Psoas muscle (tissue), 8 donors: ENCODE results near the gene U2AF2. TPM values are rescaled to one million over a fixed set of nuclear protein-coding genes. Genes with fewer than 3 reads are reported as not detected.

ENCODE experiments used
- ATAC-seq, 4 donors: fragments of 200-7000 bp; cut with Tn5 transposase; one replicate each; pipeline ENCODE4 v1.9.1; 2020; ENCODE audit warnings: moderate library complexity in 3 of 4, mild to moderate bottlenecking in 2 of 4
- DNase-seq, 2 donors: peaks; one replicate each; pipeline ENCODE4 v3.0.0-alpha.2; 2020
- H3K27ac ChIP-seq: fragments of 200-600 bp; one replicate; pipeline ENCODE4 v1.8.0; 2022
- H3K27me3 ChIP-seq, 3 donors: fragments of 200-600 bp in 1 of 3; one replicate each; pipeline versions ENCODE4 v1.6.1 to v1.8.0; 2013 to 2022; ENCODE audit warnings: low read length in 2 of 3, mild to moderate bottlenecking in 2 of 3, moderate library complexity in 1 of 3; ENCODE audit not compliant: insufficient read depth in 3 of 3
- H3K36me3 ChIP-seq, 2 donors: fragments of 200-600 bp in 1 of 2; one replicate each; pipeline versions ENCODE4 v1.6.1 to v1.8.0; 2013 to 2022; ENCODE audit warnings: low read depth in 1 of 2, mild to moderate bottlenecking in 1 of 2, moderate library complexity in 1 of 2; ENCODE audit not compliant: insufficient read depth in 1 of 2
- H3K4me1 ChIP-seq: fragments of 200-600 bp; one replicate; pipeline ENCODE4 v1.8.0; 2022
- H3K4me3 ChIP-seq: fragments of 200-600 bp; one replicate; pipeline ENCODE4 v1.8.0; 2022; ENCODE audit warnings: mild to moderate bottlenecking
- H3K9me3 ChIP-seq: fragments of 200-600 bp; one replicate; pipeline ENCODE4 v1.8.0; 2022
- WGBS, 3 donors: extraction: QIAGEN DNeasy Blood & Tissue Kit; methylation state at CpG; one replicate each; pipeline versions ENCODE4 v1.1.6 to v1.1.7; 2013; 5-methylcytosine and 5-hydroxymethylcytosine counted together
- intact Hi-C, 2 donors: fragments of 100-400 bp; cut with DNase I; formaldehyde crosslinking; loops; one replicate each; pipeline versions ENCODE4 v1.11.0 to v1.14.2; 2022
- polyA plus RNA-seq, 3 donors: library from polyadenylated mRNA; stranded (reverse); fragments of 200-250 nt; gene quantifications; one replicate each; pipeline ENCODE4 v1.2.3, GENCODE V29; 2013
- total RNA-seq, 4 donors: library from RNA; stranded (reverse); fragmentation: NEBNext Ultra II Directional in 2 of 4; extraction: Animal tissue kit (Norgen Biotek cat#: 25700) in 2 of 4; gene quantifications; one replicate each; pipeline versions ENCODE4 v1.2.1 to v1.2.4, GENCODE V29; 2021 to 2023
- TF ChIP-seq, protein P1 (sequence below): fragments of 200-600 bp; IDR thresholded peaks from one replicate; pipeline ENCODE4 v1.8.0; 2022; ENCODE audit warnings: antibody characterized with exemption
- donor health status: healthy with polysubstance abuse.
- donor health status: DM: no; HTN: no; CAD: no; lungs with moderate emphysema.
- donor health status: Bipolar disorder and iron deficiency.
- donor health status: healthy.
- donor health status: DM: yes; HTN: yes; CAD: no.
- donor health status: DM: no; HTN: no; CAD: no.
- donor health status: DM: no; HTN: no; CAD: no.
- donor health status: DM: yes; HTN: yes; CAD: no.

U2AF2 gene
- total and polyA plus RNA-seq, 7 donors, result 54.1 to 116 (median 72.6) TPM

DNA sequence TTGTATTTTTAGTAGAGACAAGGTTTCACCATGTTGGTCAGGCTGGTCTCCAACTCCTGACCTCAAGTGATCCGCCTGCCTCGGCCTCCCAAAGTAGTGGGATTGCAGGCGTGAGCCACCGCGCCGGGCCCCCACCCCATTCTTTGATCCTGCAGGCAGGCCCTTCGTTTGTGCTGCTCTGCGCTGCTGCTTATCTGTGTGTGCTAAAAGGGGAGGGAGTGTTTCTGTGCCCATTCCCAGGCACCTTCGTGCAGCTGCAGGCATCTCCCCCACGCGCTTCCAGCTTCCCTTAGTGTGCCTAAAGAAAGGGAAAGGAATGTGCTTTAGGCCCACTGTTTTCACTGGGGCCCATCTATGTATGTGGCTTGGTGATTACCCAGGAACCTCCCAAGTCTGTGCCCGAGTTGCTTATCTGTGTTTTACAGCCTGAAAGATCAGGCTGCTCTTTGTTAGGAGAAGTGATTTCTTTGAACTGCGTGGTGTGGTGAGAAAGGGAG lies 47.3 kb downstream of the U2AF2 start:
- H3K4me3 ChIP-seq, result no peak overlapping the region
- no peaks in the 10 kb centered on the region for H3K27me3 ChIP-seq
- H3K4me1 ChIP-seq, result no peaks in the 10 kb centered on the region
- no peak overlapping the region for H3K27ac ChIP-seq
- 85 to 90% (median 85%) methylated on average over 13 of the region's 13 CpGs for WGBS, 3 donors
- H3K36me3 ChIP-seq, result peaks cover 0 to 38% of the 10 kb centered on the region in 2 donors
- TF ChIP-seq, protein P1, sequence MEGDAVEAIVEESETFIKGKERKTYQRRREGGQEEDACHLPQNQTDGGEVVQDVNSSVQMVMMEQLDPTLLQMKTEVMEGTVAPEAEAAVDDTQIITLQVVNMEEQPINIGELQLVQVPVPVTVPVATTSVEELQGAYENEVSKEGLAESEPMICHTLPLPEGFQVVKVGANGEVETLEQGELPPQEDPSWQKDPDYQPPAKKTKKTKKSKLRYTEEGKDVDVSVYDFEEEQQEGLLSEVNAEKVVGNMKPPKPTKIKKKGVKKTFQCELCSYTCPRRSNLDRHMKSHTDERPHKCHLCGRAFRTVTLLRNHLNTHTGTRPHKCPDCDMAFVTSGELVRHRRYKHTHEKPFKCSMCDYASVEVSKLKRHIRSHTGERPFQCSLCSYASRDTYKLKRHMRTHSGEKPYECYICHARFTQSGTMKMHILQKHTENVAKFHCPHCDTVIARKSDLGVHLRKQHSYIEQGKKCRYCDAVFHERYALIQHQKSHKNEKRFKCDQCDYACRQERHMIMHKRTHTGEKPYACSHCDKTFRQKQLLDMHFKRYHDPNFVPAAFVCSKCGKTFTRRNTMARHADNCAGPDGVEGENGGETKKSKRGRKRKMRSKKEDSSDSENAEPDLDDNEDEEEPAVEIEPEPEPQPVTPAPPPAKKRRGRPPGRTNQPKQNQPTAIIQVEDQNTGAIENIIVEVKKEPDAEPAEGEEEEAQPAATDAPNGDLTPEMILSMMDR, result no peak
- ATAC-seq (no peak), DNase-seq (no peak)
- intact Hi-C loops, result no loop called here
- no peaks in the 10 kb centered on the region for H3K9me3 ChIP-seq

DNA sequence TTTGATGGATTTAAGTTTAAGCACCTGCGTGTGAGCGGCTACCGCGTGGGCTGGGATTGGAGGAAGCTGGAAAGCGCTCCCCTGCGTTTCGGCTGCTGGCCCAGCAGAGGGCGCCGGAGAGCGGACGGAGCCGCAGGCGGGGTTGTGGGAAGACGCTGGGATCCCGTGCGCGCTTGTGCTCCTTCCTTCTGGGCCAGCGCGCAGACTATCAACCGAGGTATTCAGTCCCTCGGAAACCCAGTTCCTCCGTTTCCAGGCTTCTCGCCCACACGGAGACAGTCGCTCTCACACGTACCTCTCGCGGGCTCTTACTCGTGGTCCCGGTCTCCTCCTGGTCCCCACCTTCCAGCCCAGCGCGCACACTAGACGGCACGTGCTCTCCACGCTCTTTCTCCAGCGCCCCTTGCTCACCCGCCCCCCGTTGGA lies 49.0 kb downstream of the U2AF2 start:
- Histone ChIP-seq H3K9me3 (no peaks in the 10 kb centered on the region), H3K27ac (no peak overlapping the region), H3K4me1 (no peaks in the 10 kb centered on the region), H3K36me3 (peaks cover 0 to 24% of the 10 kb centered on the region in 2 donors), H3K27me3 (no peaks in the 10 kb centered on the region), H3K4me3 (no peak overlapping the region)
- no peak for DNase-seq
- intact Hi-C loops, result no loop called here
- WGBS, 3 donors, result 35 to 39% (median 39%) methylated on average over 38 of the region's 38 CpGs
- TF ChIP-seq, protein P1, result peak; percentile 68
- ATAC-seq, result peak; percentile 37 to 80 (median 73)

- DNase-seq (no peak), ATAC-seq (peak in 1 of 4 donors; percentile 23)
- WGBS, 3 donors, result 88 to 91% (median 89%) methylated on average over 15 of the region's 15 CpGs
Measured at GRCh38 chr19:55704494-55705245, 49.8 kb downstream of the U2AF2 start.

GRCh38 chr19:55705972-55706371 lies 51.1 kb downstream of the U2AF2 start:
- TF ChIP-seq, protein P1, result no peak
- 85 to 93% (median 91%) methylated on average over 3 of the region's 3 CpGs for WGBS, 3 donors
- no peaks in the 10 kb centered on the region for H3K27me3 ChIP-seq
- intact Hi-C loops, result no loop called here
- H3K36me3 ChIP-seq, result peaks cover 0 to 7% of the 10 kb centered on the region in 2 donors
- no peak for ATAC-seq
- H3K4me3 ChIP-seq, result no peak overlapping the region
- no peak for DNase-seq
- no peaks in the 10 kb centered on the region for H3K4me1 ChIP-seq
- no peak overlapping the region for H3K27ac ChIP-seq
- no peaks in the 10 kb centered on the region for H3K9me3 ChIP-seq

More at GRCh38 chr19:55704494-55705245, 49.8 kb downstream of the U2AF2 start:
- H3K4me3 ChIP-seq, result no peak overlapping the region
- peaks cover 0 to 20% of the 10 kb centered on the region in 2 donors for H3K36me3 ChIP-seq
- H3K27ac ChIP-seq, result no peak overlapping the region
- H3K9me3 ChIP-seq, result no peaks in the 10 kb centered on the region
- intact Hi-C loops, result no loop called here
- no peaks in the 10 kb centered on the region for H3K27me3 ChIP-seq
- H3K4me1 ChIP-seq, result no peaks in the 10 kb centered on the region
- TF ChIP-seq, protein P1, result no peak
